ENCODE data around the gene SCUBE1.

SCUBE1 gene

DNA sequence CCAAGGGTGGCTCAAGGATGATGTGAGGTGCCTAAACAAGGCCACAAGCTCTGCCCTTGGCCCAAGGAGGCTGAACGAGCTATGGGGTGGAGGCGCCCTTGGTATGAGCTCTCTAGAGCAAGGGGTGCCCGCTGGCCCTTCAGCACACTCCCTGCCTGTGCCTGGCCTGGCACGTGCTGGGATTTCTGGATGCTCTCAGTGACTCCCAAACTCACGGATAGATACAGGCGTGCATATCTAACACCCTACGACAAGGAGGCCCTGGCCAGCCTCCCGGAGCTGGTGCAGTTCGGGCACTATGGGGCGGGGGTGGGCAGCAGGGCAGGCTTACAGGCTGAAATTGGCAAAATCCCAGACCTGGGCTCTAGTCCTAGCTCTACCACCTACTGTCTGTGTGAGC, 30.6 kb downstream of the SCUBE1 start:
- Histone ChIP-seq H3K36me3 (no peaks in the 10 kb centered on the region), H3K4me3 (ENCODE audit: low read depth in 1 of 2, low read length in 1 of 2) (no peak overlapping the region), H3K4me1 (ENCODE audit: control insufficient read depth in 1 of 2, insufficient read depth in 1 of 2, low read depth in 1 of 2, low read length in 1 of 2) (no peaks in the 10 kb centered on the region), H3K9me3 (no peaks in the 10 kb centered on the region), H3K27ac (no peak overlapping the region), H3K27me3 (no peaks in the 10 kb centered on the region)
- TF ChIP-seq, protein P1, sequence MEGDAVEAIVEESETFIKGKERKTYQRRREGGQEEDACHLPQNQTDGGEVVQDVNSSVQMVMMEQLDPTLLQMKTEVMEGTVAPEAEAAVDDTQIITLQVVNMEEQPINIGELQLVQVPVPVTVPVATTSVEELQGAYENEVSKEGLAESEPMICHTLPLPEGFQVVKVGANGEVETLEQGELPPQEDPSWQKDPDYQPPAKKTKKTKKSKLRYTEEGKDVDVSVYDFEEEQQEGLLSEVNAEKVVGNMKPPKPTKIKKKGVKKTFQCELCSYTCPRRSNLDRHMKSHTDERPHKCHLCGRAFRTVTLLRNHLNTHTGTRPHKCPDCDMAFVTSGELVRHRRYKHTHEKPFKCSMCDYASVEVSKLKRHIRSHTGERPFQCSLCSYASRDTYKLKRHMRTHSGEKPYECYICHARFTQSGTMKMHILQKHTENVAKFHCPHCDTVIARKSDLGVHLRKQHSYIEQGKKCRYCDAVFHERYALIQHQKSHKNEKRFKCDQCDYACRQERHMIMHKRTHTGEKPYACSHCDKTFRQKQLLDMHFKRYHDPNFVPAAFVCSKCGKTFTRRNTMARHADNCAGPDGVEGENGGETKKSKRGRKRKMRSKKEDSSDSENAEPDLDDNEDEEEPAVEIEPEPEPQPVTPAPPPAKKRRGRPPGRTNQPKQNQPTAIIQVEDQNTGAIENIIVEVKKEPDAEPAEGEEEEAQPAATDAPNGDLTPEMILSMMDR (IDR thresholded peaks at IDR 0.05) = no peak

DNA sequence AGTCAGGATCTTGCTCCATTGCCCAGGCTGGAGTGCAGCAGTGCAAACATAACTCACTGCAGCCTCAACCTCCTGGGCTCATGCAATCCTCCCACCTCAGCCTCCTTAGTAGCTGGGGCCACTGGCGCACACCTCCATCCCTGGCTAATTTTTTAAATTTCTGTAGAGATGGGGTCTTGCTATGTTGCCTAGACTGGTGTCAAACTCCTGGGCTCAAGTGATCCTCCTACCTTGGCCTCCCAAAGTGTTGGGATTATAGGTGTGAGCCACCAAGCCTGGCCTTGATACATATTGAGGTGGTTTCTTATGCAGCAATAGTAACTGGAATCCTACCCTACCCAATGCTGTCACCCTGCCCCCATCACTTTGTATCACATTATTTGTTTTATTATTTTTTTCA, 32.4 kb downstream of the SCUBE1 start:
- TF ChIP-seq, protein P1 (IDR thresholded peaks at IDR 0.05) = no peak
- Histone ChIP-seq H3K27ac (no peak overlapping the region), H3K36me3 (no peaks in the 10 kb centered on the region), H3K4me3 (ENCODE audit: low read depth in 1 of 2, low read length in 1 of 2) (no peak overlapping the region), H3K4me1 (ENCODE audit: control insufficient read depth in 1 of 2, insufficient read depth in 1 of 2, low read depth in 1 of 2, low read length in 1 of 2) (no peaks in the 10 kb centered on the region), H3K27me3 (no peaks in the 10 kb centered on the region), H3K9me3 (no peaks in the 10 kb centered on the region)

DNA sequence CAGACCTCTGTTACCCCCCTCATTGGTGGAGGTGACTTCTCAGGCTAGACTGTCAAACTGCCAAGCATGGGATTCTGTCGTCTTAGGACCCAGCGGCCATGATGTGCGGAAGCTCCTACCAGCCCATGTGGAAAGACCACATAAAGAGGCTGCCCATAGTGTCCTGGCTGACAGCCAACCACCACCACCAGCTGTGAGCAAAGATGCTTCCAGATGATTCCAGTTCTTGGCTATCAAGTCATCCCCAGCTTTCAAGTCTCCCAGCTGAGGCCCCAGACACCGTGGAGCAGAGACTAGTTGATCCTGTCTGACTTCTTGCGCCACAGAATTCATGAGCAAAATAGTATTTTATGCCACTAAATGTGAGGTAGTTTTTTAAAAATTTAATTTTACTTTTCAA, 32.9 kb downstream of the SCUBE1 start:
- no peaks in the 10 kb centered on the region for H3K9me3 ChIP-seq
- no peak overlapping the region for H3K27ac ChIP-seq
- no peaks in the 10 kb centered on the region for H3K27me3 ChIP-seq
- H3K4me1 ChIP-seq (ENCODE audit: control insufficient read depth in 1 of 2, insufficient read depth in 1 of 2, low read depth in 1 of 2, low read length in 1 of 2) = no peaks in the 10 kb centered on the region
- H3K4me3 ChIP-seq (ENCODE audit: low read depth in 1 of 2, low read length in 1 of 2) = no peak overlapping the region
- no peaks in the 10 kb centered on the region for H3K36me3 ChIP-seq
- TF ChIP-seq, protein P1 (IDR thresholded peaks at IDR 0.05) = no peak

DNA sequence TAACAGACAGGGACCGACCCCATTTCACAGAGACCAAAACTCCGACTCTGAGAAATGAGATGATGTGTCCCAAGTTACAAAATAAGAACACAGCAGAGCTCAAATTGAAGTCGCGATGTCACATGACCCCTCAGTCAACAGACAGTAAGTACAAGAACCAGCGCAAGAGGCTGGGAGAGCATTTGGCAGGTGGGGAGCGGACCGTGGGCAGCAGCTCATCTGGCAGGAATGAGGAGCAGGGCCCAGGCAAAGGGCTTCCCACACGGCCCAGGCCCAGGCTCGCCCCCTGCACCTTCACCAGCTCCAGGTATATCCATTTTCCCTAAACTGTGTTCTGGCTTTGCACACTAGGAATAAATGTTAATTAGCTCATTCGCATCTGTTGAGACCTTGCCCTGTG, 34.3 kb downstream of the SCUBE1 start:
- Histone ChIP-seq H3K9me3 (no peaks in the 10 kb centered on the region), H3K4me1 (ENCODE audit: control insufficient read depth in 1 of 2, insufficient read depth in 1 of 2, low read depth in 1 of 2, low read length in 1 of 2) (no peaks in the 10 kb centered on the region), H3K36me3 (no peaks in the 10 kb centered on the region), H3K27ac (no peak overlapping the region), H3K4me3 (ENCODE audit: low read depth in 1 of 2, low read length in 1 of 2) (no peak overlapping the region), H3K27me3 (no peaks in the 10 kb centered on the region)
- TF ChIP-seq, protein P1 (IDR thresholded peaks at IDR 0.05) = no peak

DNA sequence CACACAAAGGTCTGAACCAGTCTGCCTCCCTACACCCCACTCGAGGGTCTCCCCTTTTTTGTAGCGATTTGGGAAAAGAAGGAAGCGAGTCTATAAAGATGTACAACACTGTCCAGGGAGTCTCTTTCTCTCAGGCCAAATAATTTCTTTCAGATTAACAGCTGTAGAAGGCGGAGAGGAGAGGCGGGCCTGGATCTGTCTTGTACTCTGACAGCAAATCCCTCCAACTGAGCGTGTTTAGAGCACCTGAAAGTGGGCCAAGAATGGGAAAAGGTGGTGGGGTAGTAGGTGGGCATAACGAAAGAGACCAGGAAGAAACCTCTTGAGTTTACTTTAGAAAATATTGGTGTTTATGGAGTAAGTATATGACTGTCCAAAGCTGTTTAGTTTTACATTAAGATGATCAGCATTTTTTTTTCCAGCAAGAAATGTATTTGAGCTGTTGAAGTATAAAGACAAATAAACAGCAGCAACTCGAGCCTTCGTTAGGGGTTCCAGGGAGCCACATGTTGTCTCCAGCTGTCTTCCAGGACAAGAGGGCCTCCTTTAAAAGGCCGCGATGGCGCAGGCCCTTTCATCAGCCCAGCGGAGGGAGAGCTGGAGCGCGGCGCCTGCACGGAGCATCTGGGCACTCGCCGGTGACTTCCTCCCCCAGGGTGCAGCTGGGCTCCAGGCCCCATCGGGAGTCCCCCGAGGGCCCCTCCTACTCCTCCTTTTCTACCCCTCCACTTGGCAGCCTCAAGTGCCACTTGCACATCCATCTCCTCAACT, 34.9 kb downstream of the SCUBE1 start:
- no peaks in the 10 kb centered on the region for H3K27me3 ChIP-seq
- no peaks in the 10 kb centered on the region for H3K9me3 ChIP-seq
- H3K27ac ChIP-seq = no peak overlapping the region
- TF ChIP-seq, protein P1 (IDR thresholded peaks at IDR 0.05) = no peak
- H3K4me3 ChIP-seq (ENCODE audit: low read depth in 1 of 2, low read length in 1 of 2) = no peak overlapping the region
- no peaks in the 10 kb centered on the region for H3K4me1 ChIP-seq (ENCODE audit: control insufficient read depth in 1 of 2, insufficient read depth in 1 of 2, low read depth in 1 of 2, low read length in 1 of 2)
- no peaks in the 10 kb centered on the region for H3K36me3 ChIP-seq
